OCI-LY1 (cell line): ENCODE results near the gene CACNA1D.

Source experiments
- CTCF ChIP-seq: fragments of 200-600 bp; sonication (generic), shearing (Covaris generic); IDR thresholded peaks from 2 replicates; pipeline ENCODE4 v1.5.1; 2017; ENCODE audit warnings: mild to moderate bottlenecking, antibody characterized with exemption, low read length, moderate library complexity, mixed read lengths
- EZH2 ChIP-seq: fragments of 200-600 bp; sonication (generic), shearing (Covaris generic); IDR thresholded peaks from 2 replicates; pipeline ENCODE4 v1.8.0; 2017; ENCODE audit warnings: borderline replicate concordance, mixed run types, mild to moderate bottlenecking, antibody characterized with exemption, low read length, moderate library complexity, mixed read lengths

- TF ChIP-seq CTCF, result no peak
- no peak for TF ChIP-seq EZH2
These were observed 5.9 kb downstream of the CACNA1D start for GRCh38 chr3:53500165-53500777.
